ENCODE measurements around the gene BAIAP2.

The BAIAP2 gene

GRCh38 chr17:81159611-81160265 lies 124.8 kb downstream of the BAIAP2 start:
- DNase-seq (ENCODE audit: low read depth) = no peak

GRCh38 chr17:81160306-81160705 lies 125.4 kb downstream of the BAIAP2 start:
- DNase-seq (ENCODE audit: low read depth) = no peak

DNA sequence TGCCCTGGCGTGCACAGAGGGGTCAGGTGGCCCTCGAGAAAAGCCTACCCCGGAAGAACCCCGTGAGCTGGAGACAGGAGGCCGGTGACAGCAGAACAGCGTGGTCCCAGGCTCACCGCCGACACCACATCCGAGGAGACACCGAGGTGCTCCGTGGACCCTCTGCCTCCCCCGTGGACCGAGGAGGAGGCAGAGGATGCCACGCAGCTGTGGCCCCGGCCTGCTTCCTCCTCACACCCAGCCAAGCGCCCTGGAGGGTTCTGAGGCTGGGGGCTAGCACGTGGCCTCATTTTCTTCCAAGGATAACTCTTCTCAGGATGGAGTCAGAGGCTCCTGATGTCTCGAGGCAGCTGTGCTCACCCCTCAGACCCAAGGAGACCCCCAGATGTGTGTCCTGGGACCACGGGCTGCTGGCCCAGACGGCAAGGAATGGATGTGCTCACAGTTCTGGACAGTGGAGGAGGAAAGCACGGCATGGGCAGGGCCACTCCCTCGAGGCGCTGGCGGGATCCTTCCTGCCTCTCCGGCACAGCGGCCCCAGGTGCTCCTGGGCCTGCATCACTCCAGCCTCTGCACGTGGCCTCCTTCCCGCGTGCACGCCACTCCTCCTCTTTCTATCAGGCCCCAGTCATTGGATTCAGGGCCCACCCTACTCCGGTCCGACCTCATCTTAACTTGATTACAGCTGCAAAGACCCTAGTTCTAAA lies 125.9 kb downstream of the BAIAP2 start:
- DNase-seq (ENCODE audit: low read depth) = no peak

DNA sequence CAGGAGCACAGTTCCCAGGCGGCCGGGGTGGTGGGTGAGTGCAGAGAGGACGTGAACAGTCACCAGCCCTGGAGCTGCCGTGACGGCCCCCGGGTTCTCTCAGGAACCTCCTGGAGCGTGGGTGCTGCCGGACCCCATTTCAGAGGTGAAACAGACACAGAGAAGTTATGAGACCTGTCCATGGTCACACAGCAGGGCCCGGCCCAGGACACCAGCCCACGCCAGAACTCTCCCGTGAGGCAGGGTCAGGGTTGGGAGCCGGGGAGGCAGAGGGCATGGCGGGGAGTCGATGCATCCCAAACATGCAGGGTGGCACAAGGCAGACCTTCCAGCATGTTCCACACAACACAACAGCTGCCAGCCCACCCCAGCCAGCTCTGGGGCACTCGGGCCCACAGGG lies 126.6 kb downstream of the BAIAP2 start:
- DNase-seq (ENCODE audit: low read depth) = no peak

DNA sequence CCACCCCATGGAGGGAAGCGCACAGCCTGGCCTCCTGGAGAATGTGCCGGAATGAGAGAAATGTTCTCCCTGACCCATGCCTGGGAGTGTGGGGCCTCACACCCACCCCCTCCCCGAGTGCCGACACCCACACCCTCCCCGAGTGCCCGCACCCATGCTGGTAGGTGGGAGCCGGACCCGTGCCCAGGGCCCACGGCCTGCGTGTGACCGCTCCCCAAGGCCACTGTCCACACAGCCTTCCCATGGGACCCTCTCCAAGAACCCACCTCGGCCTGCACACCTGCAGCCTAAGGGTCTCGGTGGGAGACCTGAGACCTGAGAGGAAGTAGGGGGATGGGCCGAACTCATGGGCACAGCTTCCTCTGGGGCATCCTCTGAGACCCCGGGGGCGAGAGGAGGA lies 127.0 kb downstream of the BAIAP2 start:
- no peak for DNase-seq (ENCODE audit: low read depth)

GRCh38 chr17:81162491-81162890 lies 127.5 kb downstream of the BAIAP2 start:
- no peak for DNase-seq (ENCODE audit: low read depth)

DNA sequence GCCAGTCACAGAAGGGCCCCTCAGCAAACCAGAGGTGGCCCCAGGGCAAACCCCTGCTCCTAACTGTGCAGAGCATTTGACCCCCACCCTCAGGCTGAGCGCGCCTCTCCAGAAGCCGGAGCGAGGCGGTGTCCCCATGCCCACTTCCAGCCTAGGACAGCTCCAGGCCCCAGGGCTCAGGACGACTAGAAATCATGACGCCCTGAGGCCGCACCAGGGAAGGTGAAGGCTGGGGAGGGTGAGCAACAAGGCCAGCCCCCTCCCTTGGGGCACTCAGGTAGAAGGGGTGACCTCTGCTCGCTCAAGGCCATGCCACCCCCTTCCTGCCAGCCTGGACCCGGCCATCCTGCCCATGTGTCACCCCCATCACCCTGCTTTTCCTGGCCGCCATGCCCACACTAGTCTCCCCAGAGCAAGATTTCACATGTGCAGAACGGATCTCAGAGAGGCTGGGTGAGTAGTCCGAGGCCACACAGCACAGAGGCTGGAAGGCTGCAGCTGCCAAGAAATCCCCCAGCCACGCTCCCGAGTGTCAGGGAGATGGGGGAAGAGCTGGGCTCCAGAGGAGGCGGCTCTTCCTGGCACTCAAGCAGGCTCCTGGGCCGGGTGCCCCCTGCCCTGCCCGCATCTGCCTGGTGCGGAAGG lies 128.2 kb downstream of the BAIAP2 start:
- no peak for DNase-seq (ENCODE audit: low read depth)

DNA sequence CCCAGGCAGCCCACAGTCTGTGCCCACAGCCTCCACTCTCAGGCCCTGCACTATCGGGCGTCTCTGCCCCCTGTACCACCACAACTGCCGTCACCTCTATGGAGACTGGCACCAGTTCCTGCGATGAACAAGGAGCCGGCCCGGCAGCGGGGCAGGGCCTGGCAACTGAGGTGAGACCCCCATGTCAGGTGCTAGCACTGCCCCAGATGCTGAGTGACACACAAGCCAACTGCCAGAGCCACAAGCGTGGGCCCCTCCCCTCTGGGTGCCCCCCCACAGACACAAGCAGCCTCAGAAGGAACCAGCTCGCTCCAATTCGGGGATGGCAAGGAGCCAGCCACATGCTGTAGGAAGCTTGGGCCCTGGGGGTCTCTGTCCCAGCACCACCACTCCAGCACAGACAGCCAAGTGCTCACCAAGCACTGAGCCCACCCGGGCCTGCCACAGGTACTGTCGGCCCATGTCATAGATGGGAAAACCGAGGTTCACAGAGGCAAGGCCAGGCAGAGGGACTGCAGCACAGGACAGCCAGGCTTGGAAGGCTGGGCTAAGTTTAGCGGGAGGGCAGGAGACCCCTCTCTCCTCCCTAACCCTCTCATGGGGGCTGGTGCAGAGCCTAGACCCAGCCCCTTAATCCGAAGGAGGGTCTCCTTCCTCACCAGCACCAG lies 128.9 kb downstream of the BAIAP2 start:
- DNase-seq (ENCODE audit: low read depth) = no peak

- DNase-seq (ENCODE audit: low read depth) = no peak
These were observed 129.7 kb downstream of the BAIAP2 start for GRCh38 chr17:81164371-81165245.

GRCh38 chr17:81165246-81166032 lies 130.5 kb downstream of the BAIAP2 start, which contains the start of gene PVALEF:
TSS of gene PVALEF (plus strand) at chr17:81165507. CDS start at chr17:81181227, 15,720 bp downstream.
- no peak for DNase-seq (ENCODE audit: low read depth)

DNA sequence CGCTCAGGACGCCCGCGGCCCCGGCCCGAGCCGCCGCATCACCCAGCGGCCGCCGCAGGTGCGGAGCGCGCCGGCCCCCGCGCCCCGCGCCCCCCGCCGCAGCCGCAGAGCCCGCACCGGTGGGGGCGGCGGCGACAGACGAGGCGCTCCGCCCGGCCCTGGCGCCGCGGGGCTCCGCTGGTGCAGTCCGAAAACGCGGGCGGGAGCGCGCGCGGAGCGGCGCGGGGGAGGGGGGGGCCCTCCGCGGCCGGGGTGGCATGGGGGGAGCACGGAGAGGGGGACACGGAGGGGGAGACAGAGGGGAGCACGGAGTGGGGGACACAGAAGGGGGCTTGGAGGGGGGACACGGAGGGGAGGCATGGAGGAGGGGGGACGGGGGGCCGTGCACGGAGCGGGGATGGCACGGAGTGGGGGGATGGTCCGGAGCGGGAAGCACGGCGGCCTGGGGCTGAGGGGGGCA lies 131.1 kb downstream of the BAIAP2 start, which contains the start of gene AATK:
Gene AATK (minus strand): TSS at position 189 of the 460 bp plus-strand sequence. CDS start 229 bp downstream, outside the sequence.
- DNase-seq (ENCODE audit: low read depth) = no peak

Measured in HS-5 (cell line).